HepG2 (cell line): ENCODE measurements around the gene P3H2.

ENCODE experiments used
- TCF7 ChIP-seq: sonication (generic); IDR thresholded peaks from 2 replicates; pipeline ENCODE4 v1.6.1; 2016; ENCODE audit warnings: antibody characterized with exemption, low read depth
- ZZZ3 ChIP-seq: sonication (generic); formaldehyde crosslinking; IDR thresholded peaks from 2 replicates; pipeline ENCODE4 v1.4.0; 2020; ENCODE audit warnings: missing genetic modification reagents, mild to moderate bottlenecking, borderline replicate concordance

- TF ChIP-seq TCF7 (no peak), ZZZ3 (no peak)
Measured at GRCh38 chr3:190003681-190004123, 117.0 kb downstream of the P3H2 start.
